K562 (cell line): ENCODE measurements around the gene PPM1F. TPM values are rescaled to one million over a fixed set of nuclear protein-coding genes. Genes with fewer than 3 reads are reported as not detected.

Experiments
- ATF7 ChIP-seq: fragments of 450-650 bp; IDR thresholded peaks from 2 replicates; pipeline ENCODE4 v1.7.1; 2014; ENCODE audit warnings: mild to moderate bottlenecking, moderate library complexity
- FOXJ3 ChIP-seq: sonication (generic); formaldehyde crosslinking; IDR thresholded peaks from 2 replicates; pipeline ENCODE4 v1.4.0; 2020; ENCODE audit warnings: mild to moderate bottlenecking, missing genetic modification reagents
- MAZ ChIP-seq, 2 experiments: fragments of 450-650 bp in 1 of 2; sonication (generic) in 1 of 2; formaldehyde crosslinking; IDR thresholded peaks in 1 of 2; conservative IDR thresholded peaks in 1 of 2; 2 replicates each; pipeline versions ENCODE4 v1.4.0 to v1.5.0; 2020; ENCODE audit warnings: mild to moderate bottlenecking in 1 of 2, missing genetic modification reagents in 1 of 2
- RBM39 ChIP-seq: fragments of 200-400 bp; formaldehyde crosslinking; optimal IDR thresholded peaks from 2 replicates; pipeline ENCODE3; 2018; ENCODE audit warnings: low read depth, low read length
- SMAD1 ChIP-seq: fragments of 150-350 bp; IDR thresholded peaks from 2 replicates; pipeline ENCODE4 v1.6.1; 2014; ENCODE audit warnings: low read length, low read depth; ENCODE audit not compliant: partially characterized antibody
- SMAD2 ChIP-seq: fragments of 150-350 bp; IDR thresholded peaks from 2 replicates; pipeline ENCODE4 v1.6.1; 2014; ENCODE audit warnings: low read depth, mild to moderate bottlenecking, low read length
- SMC3 ChIP-seq: conservative IDR thresholded peaks from 2 replicates; pipeline ENCODE4 v1.6.1; 2011; ENCODE audit warnings: low read depth, low read length, improper control_type of control experiment; ENCODE audit not compliant: insufficient read depth
- SNIP1 ChIP-seq: fragments of 450-650 bp; IDR thresholded peaks from 2 replicates; pipeline ENCODE4 v1.7.1; 2017; ENCODE audit warnings: low read depth, mild to moderate bottlenecking
- SPI1 ChIP-seq: IDR thresholded peaks from 2 replicates; pipeline ENCODE4 v1.6.1; 2011; ENCODE audit warnings: low read depth, low read length, control low read depth, borderline replicate concordance
- SREBF1 ChIP-seq: fragments of 150-350 bp; IDR thresholded peaks from 2 replicates; pipeline ENCODE4 v1.6.1; 2014; ENCODE audit warnings: antibody characterized with exemption, low read depth, low read length, borderline replicate concordance
- ZNF174 ChIP-seq: fragments of 250-450 bp; sonication (Bioruptor Pico); IDR thresholded peaks from 2 replicates; pipeline ENCODE4 v1.4.0; 2020; ENCODE audit warnings: mild to moderate bottlenecking
- ZNF41 ChIP-seq: fragments of 250-450 bp; sonication (Bioruptor Pico); conservative IDR thresholded peaks from 2 replicates; pipeline ENCODE4 v1.4.0; 2020; ENCODE audit warnings: mild to moderate bottlenecking
- polyA plus RNA-seq, 8 experiments: library from polyadenylated mRNA; depleted of rRNA in 4 of 8; stranded (reverse) in 5 of 8; unstranded in 3 of 8; fragments of >200 nt; fragmentation: Nextera tagmentation in 2 of 8; fragmentation: Illumina TruSeq in 1 of 8; extraction: Ambion mirVana in 2 of 8; extraction: Trizol in 1 of 8; gene quantifications; 2 replicates each; pipeline versions ENCODE4 v1.2.1 to v1.2.3, GENCODE V29; 2011 to 2014; ENCODE audit warnings: inconsistent platforms in 1 of 8, missing spikeins in 1 of 8
- total RNA-seq, 7 experiments: library from RNA; depleted of rRNA in 6 of 7; stranded (reverse); fragments of >200 nt in 6 of 7; fragmentation: Illumina TruSeq in 2 of 7; extraction: Trizol in 2 of 7; gene quantifications; 2 replicates each; pipeline versions ENCODE4 v1.2.1 to v1.2.3, GENCODE V29; 2011 to 2021; ENCODE audit warnings: low replicate concordance in 1 of 7
- TF ChIP-seq, protein P1 (sequence below), 2 experiments: fragments of 450-650 bp; formaldehyde crosslinking in 1 of 2; IDR thresholded peaks; 2 replicates each; pipeline versions ENCODE4 v1.4.0 to v1.6.1; 2014 to 2020; ENCODE audit warnings: mild to moderate bottlenecking in 2 of 2, borderline replicate concordance in 1 of 2, low read depth in 1 of 2
- TF ChIP-seq, protein P2 (sequence below): fragments of 450-650 bp; formaldehyde crosslinking; conservative IDR thresholded peaks from 2 replicates; pipeline ENCODE4 v1.4.0; 2022; ENCODE audit warnings: mild to moderate bottlenecking, missing genetic modification characterization
- TF ChIP-seq, protein P3 (sequence below): fragments of 150-350 bp; IDR thresholded peaks from 2 replicates; pipeline ENCODE4 v1.6.1; 2014; ENCODE audit warnings: low read depth, mild to moderate bottlenecking, low read length, borderline replicate concordance

The PPM1F gene
- total and polyA plus RNA-seq, 9 of the 15 experiments (the other 6 are each of a cell fraction or from before 2014, with no cell fraction given), result 2.1 to 159 (median 64.0) TPM

DNA sequence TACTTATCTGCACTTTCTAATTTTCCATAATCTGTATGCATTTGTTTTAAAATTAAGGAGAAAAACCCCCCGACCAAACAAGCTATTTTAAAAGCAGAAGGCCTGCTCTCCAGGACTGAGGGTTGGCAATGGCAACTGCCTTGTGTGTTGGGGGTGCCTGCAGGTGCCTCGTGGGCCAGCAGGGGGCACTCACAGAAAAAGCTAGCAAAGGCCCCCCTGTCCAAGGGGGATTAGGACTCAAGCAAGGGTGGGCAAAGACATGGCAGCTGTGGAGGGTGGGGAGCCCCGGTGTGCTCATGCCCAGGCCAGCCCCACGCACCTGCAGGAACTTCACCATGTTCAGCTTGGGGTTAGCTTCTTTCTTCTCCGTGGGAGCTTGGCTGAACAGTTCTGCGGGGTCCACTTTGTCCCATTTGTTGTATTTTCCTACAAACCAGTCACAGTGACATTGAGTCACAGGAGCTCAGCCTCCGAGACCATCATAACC lies 19.7 kb upstream of the PPM1F start (continued):
- TF ChIP-seq, protein P1, sequence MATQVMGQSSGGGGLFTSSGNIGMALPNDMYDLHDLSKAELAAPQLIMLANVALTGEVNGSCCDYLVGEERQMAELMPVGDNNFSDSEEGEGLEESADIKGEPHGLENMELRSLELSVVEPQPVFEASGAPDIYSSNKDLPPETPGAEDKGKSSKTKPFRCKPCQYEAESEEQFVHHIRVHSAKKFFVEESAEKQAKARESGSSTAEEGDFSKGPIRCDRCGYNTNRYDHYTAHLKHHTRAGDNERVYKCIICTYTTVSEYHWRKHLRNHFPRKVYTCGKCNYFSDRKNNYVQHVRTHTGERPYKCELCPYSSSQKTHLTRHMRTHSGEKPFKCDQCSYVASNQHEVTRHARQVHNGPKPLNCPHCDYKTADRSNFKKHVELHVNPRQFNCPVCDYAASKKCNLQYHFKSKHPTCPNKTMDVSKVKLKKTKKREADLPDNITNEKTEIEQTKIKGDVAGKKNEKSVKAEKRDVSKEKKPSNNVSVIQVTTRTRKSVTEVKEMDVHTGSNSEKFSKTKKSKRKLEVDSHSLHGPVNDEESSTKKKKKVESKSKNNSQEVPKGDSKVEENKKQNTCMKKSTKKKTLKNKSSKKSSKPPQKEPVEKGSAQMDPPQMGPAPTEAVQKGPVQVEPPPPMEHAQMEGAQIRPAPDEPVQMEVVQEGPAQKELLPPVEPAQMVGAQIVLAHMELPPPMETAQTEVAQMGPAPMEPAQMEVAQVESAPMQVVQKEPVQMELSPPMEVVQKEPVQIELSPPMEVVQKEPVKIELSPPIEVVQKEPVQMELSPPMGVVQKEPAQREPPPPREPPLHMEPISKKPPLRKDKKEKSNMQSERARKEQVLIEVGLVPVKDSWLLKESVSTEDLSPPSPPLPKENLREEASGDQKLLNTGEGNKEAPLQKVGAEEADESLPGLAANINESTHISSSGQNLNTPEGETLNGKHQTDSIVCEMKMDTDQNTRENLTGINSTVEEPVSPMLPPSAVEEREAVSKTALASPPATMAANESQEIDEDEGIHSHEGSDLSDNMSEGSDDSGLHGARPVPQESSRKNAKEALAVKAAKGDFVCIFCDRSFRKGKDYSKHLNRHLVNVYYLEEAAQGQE (IDR thresholded peaks at IDR 0.05; ENCODE audit: borderline replicate concordance), result peak; percentile 71; the same call in 1 of the 2 replicates
- TF ChIP-seq, protein P1 (CRISPR knock-in tag; IDR thresholded peaks at IDR 0.05; ENCODE audit: low read depth), result peak; percentile 64; the same call in 1 of the 2 replicates
- TF ChIP-seq SMAD1 (peak; percentile 77), MAZ (CRISPR knock-in tag; conservative IDR thresholded peaks at IDR 0.05 in 1 of 2, IDR thresholded peaks at IDR 0.05 in 1 of 2) (peak in 1 of 2 experiments; percentile 58; a peak in 2 of 4 replicates), SMC3 (peak; percentile 94), ZNF174 (no peak), SPI1 (0 out of 2 replicates have a peak, but pooled peaks have one; percentile 1), ATF7 (peak; percentile 55; the same call in 1 of the 2 replicates), RBM39 (peak; percentile 34), SREBF1 (peak; percentile 71; the same call in 1 of the 2 replicates), ZNF41 (no peak), FOXJ3 (CRISPR knock-in tag) (no peak), SNIP1 (no peak), SMAD2 (peak; percentile 57; the same call in 1 of the 2 replicates)
- TF ChIP-seq, protein P2, sequence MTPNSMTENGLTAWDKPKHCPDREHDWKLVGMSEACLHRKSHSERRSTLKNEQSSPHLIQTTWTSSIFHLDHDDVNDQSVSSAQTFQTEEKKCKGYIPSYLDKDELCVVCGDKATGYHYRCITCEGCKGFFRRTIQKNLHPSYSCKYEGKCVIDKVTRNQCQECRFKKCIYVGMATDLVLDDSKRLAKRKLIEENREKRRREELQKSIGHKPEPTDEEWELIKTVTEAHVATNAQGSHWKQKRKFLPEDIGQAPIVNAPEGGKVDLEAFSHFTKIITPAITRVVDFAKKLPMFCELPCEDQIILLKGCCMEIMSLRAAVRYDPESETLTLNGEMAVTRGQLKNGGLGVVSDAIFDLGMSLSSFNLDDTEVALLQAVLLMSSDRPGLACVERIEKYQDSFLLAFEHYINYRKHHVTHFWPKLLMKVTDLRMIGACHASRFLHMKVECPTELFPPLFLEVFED (CRISPR knock-in tag), result peak; percentile 85
- TF ChIP-seq, protein P3, sequence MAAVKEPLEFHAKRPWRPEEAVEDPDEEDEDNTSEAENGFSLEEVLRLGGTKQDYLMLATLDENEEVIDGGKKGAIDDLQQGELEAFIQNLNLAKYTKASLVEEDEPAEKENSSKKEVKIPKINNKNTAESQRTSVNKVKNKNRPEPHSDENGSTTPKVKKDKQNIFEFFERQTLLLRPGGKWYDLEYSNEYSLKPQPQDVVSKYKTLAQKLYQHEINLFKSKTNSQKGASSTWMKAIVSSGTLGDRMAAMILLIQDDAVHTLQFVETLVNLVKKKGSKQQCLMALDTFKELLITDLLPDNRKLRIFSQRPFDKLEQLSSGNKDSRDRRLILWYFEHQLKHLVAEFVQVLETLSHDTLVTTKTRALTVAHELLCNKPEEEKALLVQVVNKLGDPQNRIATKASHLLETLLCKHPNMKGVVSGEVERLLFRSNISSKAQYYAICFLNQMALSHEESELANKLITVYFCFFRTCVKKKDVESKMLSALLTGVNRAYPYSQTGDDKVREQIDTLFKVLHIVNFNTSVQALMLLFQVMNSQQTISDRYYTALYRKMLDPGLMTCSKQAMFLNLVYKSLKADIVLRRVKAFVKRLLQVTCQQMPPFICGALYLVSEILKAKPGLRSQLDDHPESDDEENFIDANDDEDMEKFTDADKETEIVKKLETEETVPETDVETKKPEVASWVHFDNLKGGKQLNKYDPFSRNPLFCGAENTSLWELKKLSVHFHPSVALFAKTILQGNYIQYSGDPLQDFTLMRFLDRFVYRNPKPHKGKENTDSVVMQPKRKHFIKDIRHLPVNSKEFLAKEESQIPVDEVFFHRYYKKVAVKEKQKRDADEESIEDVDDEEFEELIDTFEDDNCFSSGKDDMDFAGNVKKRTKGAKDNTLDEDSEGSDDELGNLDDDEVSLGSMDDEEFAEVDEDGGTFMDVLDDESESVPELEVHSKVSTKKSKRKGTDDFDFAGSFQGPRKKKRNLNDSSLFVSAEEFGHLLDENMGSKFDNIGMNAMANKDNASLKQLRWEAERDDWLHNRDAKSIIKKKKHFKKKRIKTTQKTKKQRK, result no peak
